Endometrium (tissue), 2 donors: Measurements from ENCODE around the gene MRPL4.

Experiments
- FAIRE-seq: peaks from 2 replicates; lab custom pipeline; 2012; peaks lifted over from hg19 to GRCh38; lab: Jason Lieb, UNC
- donor health status: control.
- donor health status: control.

Gene MRPL4

DNA sequence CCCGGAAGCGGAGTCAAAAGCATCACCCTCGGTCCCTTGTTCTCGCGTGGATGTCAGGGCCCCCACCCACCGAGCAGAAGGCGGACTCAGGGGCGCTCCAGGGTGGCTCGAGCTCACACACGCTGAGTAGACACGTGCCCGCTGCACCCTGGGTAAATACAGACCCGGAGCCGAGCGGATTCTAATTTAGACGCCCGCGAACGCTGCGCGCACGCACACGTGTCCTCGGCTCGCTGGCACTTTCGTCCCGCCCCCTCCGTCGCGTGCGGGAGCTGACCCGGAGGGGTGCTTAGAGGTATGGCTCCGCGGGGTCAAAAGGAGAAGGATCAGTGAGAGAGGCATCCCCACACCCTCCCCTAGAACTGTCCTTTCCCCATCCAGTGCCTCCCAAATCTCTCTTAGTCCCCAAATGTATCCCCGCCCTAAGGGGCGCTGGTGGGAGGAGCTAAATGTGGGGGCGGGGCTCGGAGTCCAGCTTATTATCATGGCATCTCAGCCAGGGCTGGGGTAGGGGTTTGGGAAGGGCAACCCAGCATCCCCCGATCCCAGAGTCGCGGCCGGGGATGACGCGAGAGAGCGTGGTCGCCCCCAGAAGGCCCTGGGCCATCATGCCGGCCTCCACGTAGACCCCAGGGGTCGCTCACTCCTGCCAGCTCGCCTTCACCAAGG, 37.3 kb downstream of the MRPL4 start:
- no peak for FAIRE-seq

DNA sequence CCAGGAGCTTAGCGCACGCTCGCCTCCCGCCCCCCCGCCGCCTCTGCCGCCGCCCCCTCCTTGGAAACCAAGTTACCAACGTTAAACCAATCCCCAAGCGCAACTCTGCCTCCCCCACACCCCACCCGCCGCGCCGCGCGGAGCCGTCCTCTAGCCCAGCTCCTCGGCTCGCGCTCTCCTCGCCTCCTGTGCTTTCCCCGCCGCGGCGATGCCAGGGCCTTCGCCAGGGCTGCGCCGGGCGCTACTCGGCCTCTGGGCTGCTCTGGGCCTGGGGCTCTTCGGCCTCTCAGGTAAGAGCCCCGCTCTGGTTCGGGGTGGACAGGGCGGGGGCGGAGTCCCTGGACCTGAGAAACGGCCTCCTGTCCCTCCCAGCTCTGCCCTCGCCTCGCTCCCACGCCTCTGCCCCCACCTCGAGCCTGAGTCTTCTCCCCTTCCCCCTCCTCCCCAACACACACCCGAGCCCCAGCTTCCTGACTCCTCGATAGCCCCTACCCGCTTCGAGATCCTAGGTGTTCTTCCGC, 37.9 kb downstream of the MRPL4 start, which contains the start of gene ICAM5:
TSS of gene ICAM5 (plus strand) at position 117 of the 521 bp plus-strand sequence. CDS start at position 209, 92 bp downstream.
- no peak for FAIRE-seq

- FAIRE-seq = no peak
These were observed 38.4 kb downstream of the MRPL4 start for GRCh38 chr19:10290357-10290875.

GRCh38 chr19:10290876-10291553, 39.0 kb downstream of the MRPL4 start:
- FAIRE-seq = no peak

DNA sequence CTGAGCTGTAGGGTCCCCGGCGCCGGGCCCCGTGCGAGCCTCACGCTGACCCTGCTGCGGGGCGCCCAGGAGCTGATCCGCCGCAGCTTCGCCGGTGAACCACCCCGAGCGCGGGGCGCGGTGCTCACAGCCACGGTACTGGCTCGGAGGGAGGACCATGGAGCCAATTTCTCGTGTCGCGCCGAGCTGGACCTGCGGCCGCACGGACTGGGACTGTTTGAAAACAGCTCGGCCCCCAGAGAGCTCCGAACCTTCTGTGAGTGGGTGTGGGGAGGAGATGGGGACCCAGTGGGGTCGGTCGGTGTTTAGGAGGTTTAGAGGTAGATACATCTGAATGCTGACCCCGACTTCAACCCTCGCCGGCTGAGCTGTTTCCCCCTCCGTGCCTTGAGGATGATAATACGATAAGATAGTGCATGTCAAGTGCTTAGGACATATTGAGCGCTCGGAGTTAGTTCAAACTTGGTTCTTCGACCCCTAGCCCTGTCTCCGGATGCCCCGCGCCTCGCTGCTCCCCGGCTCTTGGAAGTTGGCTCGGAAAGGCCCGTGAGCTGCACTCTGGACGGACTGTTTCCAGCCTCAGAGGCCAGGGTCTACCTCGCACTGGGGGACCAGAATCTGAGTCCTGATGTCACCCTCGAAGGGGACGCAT, 39.7 kb downstream of the MRPL4 start:
- no peak for FAIRE-seq

- no peak for FAIRE-seq
These were observed 40.3 kb downstream of the MRPL4 start for GRCh38 chr19:10292206-10292788.

- FAIRE-seq = no peak
These were observed 41.0 kb downstream of the MRPL4 start for GRCh38 chr19:10292789-10293636.

GRCh38 chr19:10293637-10294367, 41.8 kb downstream of the MRPL4 start:
- no peak for FAIRE-seq

- FAIRE-seq = no peak
These were observed 42.3 kb downstream of the MRPL4 start for GRCh38 chr19:10294368-10294697.

GRCh38 chr19:10295305-10295846, 43.4 kb downstream of the MRPL4 start:
- FAIRE-seq = no peak

- no peak for FAIRE-seq
These were observed 44.0 kb downstream of the MRPL4 start for GRCh38 chr19:10295847-10296591.

DNA sequence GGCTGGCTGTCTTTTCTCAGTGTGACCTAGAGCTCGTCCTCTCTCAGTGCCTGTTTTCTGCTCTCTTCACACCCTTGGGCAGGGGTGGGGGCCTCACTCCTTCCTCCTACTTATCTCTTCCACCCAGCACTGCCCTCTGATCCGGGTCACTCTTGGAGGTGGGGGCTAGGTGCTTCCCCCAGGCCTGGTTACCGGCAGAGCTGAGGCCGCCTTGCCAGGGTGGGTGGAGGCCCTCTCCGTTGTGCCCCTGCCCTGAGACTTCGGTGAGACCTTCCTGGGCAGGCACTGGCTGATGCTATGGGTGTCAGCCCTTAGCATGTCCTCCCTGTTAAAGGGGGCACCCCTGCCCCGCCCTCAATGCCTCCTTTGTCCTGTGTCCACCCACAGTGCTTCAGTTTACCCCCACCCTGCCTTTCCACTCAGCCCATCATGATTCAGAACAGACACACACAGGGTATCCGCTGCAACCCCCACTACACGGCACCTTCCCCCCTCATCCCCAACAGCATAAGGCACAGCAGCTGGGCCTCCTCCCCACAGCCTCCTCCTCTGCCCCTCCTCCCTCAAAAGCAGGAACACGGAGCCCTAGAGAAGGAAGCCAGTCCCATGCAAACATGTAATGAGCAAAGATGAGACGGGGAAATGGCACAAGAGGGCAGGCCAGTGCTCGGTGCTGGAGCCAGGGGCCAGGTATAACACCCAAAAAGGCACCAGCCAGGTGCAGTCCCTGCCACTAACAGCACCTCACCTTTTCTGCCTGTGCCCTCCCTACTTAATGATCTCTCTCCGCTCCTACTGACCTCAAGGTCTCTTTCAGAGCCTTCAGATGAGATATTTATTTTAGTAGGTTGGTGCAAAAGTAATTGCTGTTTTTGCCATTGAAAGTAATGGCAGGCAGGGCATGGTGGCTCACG, 47.8 kb downstream of the MRPL4 start:
- FAIRE-seq = no peak

DNA sequence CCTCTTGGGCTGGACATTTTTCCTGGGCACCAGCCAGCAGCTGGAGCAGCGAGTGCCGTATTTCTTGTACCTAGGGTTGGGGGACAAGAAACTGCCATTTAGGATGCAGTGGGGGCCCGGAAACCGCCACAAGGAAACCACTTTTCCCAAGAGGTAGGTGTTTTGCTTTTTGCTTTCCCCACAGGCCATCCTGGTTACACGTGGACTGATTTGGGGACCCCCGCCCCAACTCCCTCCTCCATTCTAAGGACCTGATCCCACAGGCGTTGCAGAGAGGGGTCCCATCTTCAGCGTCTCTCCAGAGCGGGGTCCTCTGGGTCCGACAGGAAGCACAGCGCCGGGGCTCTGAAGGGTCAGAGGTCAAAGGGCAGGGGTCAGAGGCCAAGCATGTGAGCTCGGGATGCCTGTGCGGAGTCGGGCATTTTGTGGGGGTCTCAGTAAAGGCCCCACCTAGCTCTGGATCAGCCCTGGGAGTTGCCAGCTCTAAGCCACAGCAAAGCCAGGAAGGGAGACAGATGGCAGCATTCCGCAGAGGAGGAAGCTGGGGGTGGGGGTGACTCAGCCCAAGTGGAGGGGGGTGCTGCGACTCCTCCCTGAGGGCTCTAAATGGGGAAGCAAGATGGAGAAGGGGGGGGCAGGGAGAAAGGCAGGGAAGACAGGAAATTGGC, 53.3 kb downstream of the MRPL4 start:
- FAIRE-seq = no peak

- FAIRE-seq = no peak
These were observed 54.3 kb downstream of the MRPL4 start for GRCh38 chr19:10306327-10306726.

GRCh38 chr19:10309423-10309822, 57.4 kb downstream of the MRPL4 start, which contains the start of gene ZGLP1:
ZGLP1 (minus strand) TSS chr19:10309815.
- FAIRE-seq = no peak
